H9 (cell line): Measurements from ENCODE around the gene VAV2. TPM values are rescaled to one million over a fixed set of nuclear protein-coding genes. Genes with fewer than 3 reads are reported as not detected.

Source experiments
- DNase-seq: peaks from one replicate; pipeline ENCODE4 v3.0.0-alpha.2; 2017
- H2AFZ ChIP-seq: one replicate; pipeline ENCODE4 v1.6.1; 2013; ENCODE audit warnings: mild to moderate bottlenecking, low read length, control low read depth, moderate library complexity
- H2AK5ac ChIP-seq: 2 replicates; pipeline ENCODE4 v1.6.1; 2013; ENCODE audit warnings: low read length, control low read depth, mixed read lengths; ENCODE audit not compliant: insufficient read length
- H2BK120ac ChIP-seq: one replicate; pipeline ENCODE4 v1.6.1; 2013; ENCODE audit warnings: low read depth, mild to moderate bottlenecking, low read length, control low read depth, inconsistent platforms; ENCODE audit not compliant: poor library complexity, severe bottlenecking
- H2BK12ac ChIP-seq: 2 replicates; pipeline ENCODE4 v1.6.1; 2013; ENCODE audit warnings: low read length, control low read depth, mixed read lengths, low read depth; ENCODE audit not compliant: insufficient read length
- H2BK15ac ChIP-seq: 2 replicates; pipeline ENCODE4 v1.6.1; 2013; ENCODE audit warnings: low read depth, low read length, control low read depth
- H2BK20ac ChIP-seq: one replicate; pipeline ENCODE4 v1.6.1; 2013; ENCODE audit warnings: low read depth, mild to moderate bottlenecking, low read length, control low read depth, inconsistent platforms; ENCODE audit not compliant: poor library complexity, severe bottlenecking
- H2BK5ac ChIP-seq: 2 replicates; pipeline ENCODE4 v1.6.1; 2013; ENCODE audit warnings: low read length, control low read depth, mixed read lengths; ENCODE audit not compliant: insufficient read length
- H3K14ac ChIP-seq: 2 replicates; pipeline ENCODE4 v1.6.1; 2013; ENCODE audit warnings: low read length, control low read depth; ENCODE audit not compliant: insufficient read depth
- H3K18ac ChIP-seq: 2 replicates; pipeline ENCODE4 v1.6.1; 2013; ENCODE audit warnings: low read depth, mild to moderate bottlenecking, mixed read lengths, low read length, control low read depth; ENCODE audit not compliant: insufficient read length
- H3K23ac ChIP-seq: 2 replicates; pipeline ENCODE4 v1.6.1; 2013; ENCODE audit warnings: low read length, control low read depth, mixed read lengths, low read depth; ENCODE audit not compliant: insufficient read length
- H3K23me2 ChIP-seq: 2 replicates; pipeline ENCODE4 v1.6.1; 2013; ENCODE audit warnings: low read depth, mild to moderate bottlenecking, mixed read lengths, low read length, control low read depth; ENCODE audit not compliant: insufficient read length, poor library complexity, severe bottlenecking
- H3K27ac ChIP-seq: 2 replicates; pipeline ENCODE4 v1.5.1; 2013; ENCODE audit warnings: low read length, control low read depth, mixed read lengths, low read depth; ENCODE audit not compliant: insufficient read length
- H3K27me3 ChIP-seq: 2 replicates; pipeline ENCODE4 v1.6.1; 2013; ENCODE audit warnings: low read length, control low read depth, inconsistent platforms; ENCODE audit not compliant: insufficient read depth
- H3K4ac ChIP-seq: 2 replicates; pipeline ENCODE4 v1.6.1; 2013; ENCODE audit warnings: low read depth, mild to moderate bottlenecking, control low read depth, inconsistent platforms, low read length, moderate library complexity
- H3K4me1 ChIP-seq: 2 replicates; pipeline ENCODE4 v1.6.1; 2013; ENCODE audit warnings: low read length, control low read depth, inconsistent platforms; ENCODE audit not compliant: insufficient read depth
- H3K4me2 ChIP-seq: 2 replicates; pipeline ENCODE4 v1.6.1; 2013; ENCODE audit warnings: low read length, control low read depth, mixed read lengths; ENCODE audit not compliant: insufficient read length, insufficient read depth
- H3K56ac ChIP-seq: 2 replicates; pipeline ENCODE4 v1.6.1; 2013; ENCODE audit warnings: low read depth, mild to moderate bottlenecking, mixed read lengths, low read length, control low read depth; ENCODE audit not compliant: insufficient read length
- H3K79me1 ChIP-seq: 2 replicates; pipeline ENCODE4 v1.6.1; 2013; ENCODE audit warnings: low read depth, mild to moderate bottlenecking, moderate library complexity, low read length, control low read depth, inconsistent platforms; ENCODE audit not compliant: insufficient read depth, poor library complexity, severe bottlenecking
- H3K79me2 ChIP-seq: 2 replicates; pipeline ENCODE4 v1.6.1; 2013; ENCODE audit warnings: low read length, control low read depth, inconsistent platforms; ENCODE audit not compliant: insufficient read depth
- H3K9ac ChIP-seq: 2 replicates; pipeline ENCODE4 v1.6.1; 2013; ENCODE audit warnings: low read length, control low read depth, mixed read lengths; ENCODE audit not compliant: insufficient read length; ENCODE audit errors: extremely low read depth
- H3K9me3 ChIP-seq: one replicate; pipeline ENCODE4 v1.6.1; 2013; ENCODE audit warnings: low read depth, low read length, inconsistent platforms; ENCODE audit not compliant: control insufficient read depth
- H3T11ph ChIP-seq: one replicate; pipeline ENCODE4 v1.6.1; 2013; ENCODE audit warnings: mild to moderate bottlenecking, low read length, control low read depth, inconsistent platforms
- H4K20me1 ChIP-seq: one replicate; pipeline ENCODE4 v1.6.1; 2013; ENCODE audit not compliant: control insufficient read depth, insufficient read length, insufficient read depth
- H4K5ac ChIP-seq: 2 replicates; pipeline ENCODE4 v1.6.1; 2013; ENCODE audit warnings: low read depth, mild to moderate bottlenecking, mixed read lengths, low read length, control low read depth; ENCODE audit not compliant: insufficient read length
- H4K8ac ChIP-seq: replicated peaks from 2 replicates; pipeline ENCODE4 v1.6.1; 2013; ENCODE audit warnings: low read length, control low read depth, mixed read lengths, low read depth; ENCODE audit not compliant: insufficient read length
- H4K91ac ChIP-seq: 2 replicates; pipeline ENCODE4 v1.6.1; 2013; ENCODE audit warnings: low read depth, mild to moderate bottlenecking, moderate library complexity, mixed read lengths, low read length, control low read depth; ENCODE audit not compliant: insufficient read length
- H3K27ac Mint-ChIP-seq, 3 experiments: 2 replicates in 2 of 3; 3 replicates in 1 of 3; pipeline ENCODE4 v1.8.0; 2020 to 2021; ENCODE audit warnings: mixed read lengths in 3 of 3, mild to moderate bottlenecking in 1 of 3, moderate library complexity in 1 of 3
- H3K27me3 Mint-ChIP-seq: 2 replicates; pipeline ENCODE4 v1.8.0; 2021; ENCODE audit warnings: low read depth, mild to moderate bottlenecking, moderate library complexity, mixed read lengths
- H3K36me3 Mint-ChIP-seq, 3 experiments: 2 replicates in 2 of 3; 3 replicates in 1 of 3; pipeline ENCODE4 v1.8.0; 2020 to 2021; ENCODE audit warnings: low read depth in 3 of 3, mixed read lengths in 3 of 3; ENCODE audit not compliant: insufficient read depth in 1 of 3
- H3K4me1 Mint-ChIP-seq, 2 experiments: 2 replicates each; pipeline ENCODE4 v1.8.0; 2020; ENCODE audit warnings: mixed read lengths in 2 of 2
- H3K4me3 Mint-ChIP-seq, 2 experiments: 2 replicates in 1 of 2; 3 replicates in 1 of 2; pipeline ENCODE4 v1.8.0; 2020 to 2021; ENCODE audit warnings: mild to moderate bottlenecking in 2 of 2, mixed read lengths in 2 of 2, moderate library complexity in 1 of 2
- H3K9me3 Mint-ChIP-seq, 2 experiments: 2 replicates in 1 of 2; 3 replicates in 1 of 2; pipeline ENCODE4 v1.8.0; 2020; ENCODE audit warnings: mild to moderate bottlenecking in 2 of 2, mixed read lengths in 2 of 2, moderate library complexity in 1 of 2
- CTCF ChIP-seq: fragments of 200-600 bp; sonication (generic); conservative IDR thresholded peaks from 3 replicates; pipeline ENCODE4 v1.8.0; 2021; ENCODE audit warnings: antibody characterized with exemption, mild to moderate bottlenecking
- WGBS: extraction: QIAGEN DNeasy Blood & Tissue Kit; methylation state at CpG from one replicate; pipeline ENCODE4 v1.1.7; 2013; ENCODE audit warnings: missing lambda C conversion rate, low lambda C conversion rate, mixed read lengths; ENCODE audit not compliant: insufficient read length; ENCODE audit errors: extremely low coverage; 5-methylcytosine and 5-hydroxymethylcytosine counted together
- total RNA-seq: library from RNA; stranded (reverse); gene quantifications from 2 replicates; pipeline ENCODE4 v1.2.1, GENCODE V29; 2021

VAV2 gene
- total RNA-seq, 1 experiment from 2014 or later, result 58.7 TPM

GRCh38 chr9:133844881-133845410, 147.2 kb downstream of the VAV2 start:
- peaks cover 27 to 29% of the 10 kb centered on the region in 2 experiments for H3K4me1 Mint-ChIP-seq
- no peaks in the 10 kb centered on the region; the same call in 1 of the 2 replicates for H3K27me3 Mint-ChIP-seq
- no peak overlapping the region for H2AK5ac ChIP-seq
- no peak overlapping the region for H2BK20ac ChIP-seq
- H3K23ac ChIP-seq, result no peak overlapping the region
- H3K9ac ChIP-seq, result no peak overlapping the region
- no peak for DNase-seq
- no peak overlapping the region for H3K27ac ChIP-seq
- H3K4me3 Mint-ChIP-seq, result no peak overlapping the region
- no peaks in the 10 kb centered on the region for H3K27me3 ChIP-seq
- H4K91ac ChIP-seq, result no peak overlapping the region
- H3K9me3 ChIP-seq, result no peaks in the 10 kb centered on the region
- H4K8ac ChIP-seq, result no peak overlapping the region
- no peak overlapping the region for H2AFZ ChIP-seq
- H3K4me2 ChIP-seq, result no peak overlapping the region
- no CpG with 5 or more reads among the region's 23 CpGs for WGBS
- no peak overlapping the region for H2BK120ac ChIP-seq
- no peaks in the 10 kb centered on the region for H4K20me1 ChIP-seq
- no peak for TF ChIP-seq CTCF
- H3K23me2 ChIP-seq, result no peaks in the 10 kb centered on the region
- H3K56ac ChIP-seq, result no peak overlapping the region
- no peak overlapping the region for H2BK12ac ChIP-seq
- H2BK5ac ChIP-seq, result no peak overlapping the region
- H3T11ph ChIP-seq, result no peak overlapping the region
- no peaks in the 10 kb centered on the region; the same call in 1 of the 2 replicates for H3K4me1 ChIP-seq
- no peak overlapping the region; the same call in 1 of the 2 replicates for H3K14ac ChIP-seq
- no peak overlapping the region for H3K4ac ChIP-seq
- H3K27ac Mint-ChIP-seq, result peak overlapping the region in 1 of 3 experiments; percentile 55; a peak in 2 of 7 replicates
- no peaks in the 10 kb centered on the region for H3K79me2 ChIP-seq
- no peak overlapping the region for H2BK15ac ChIP-seq
- no peaks in the 10 kb centered on the region for H3K9me3 Mint-ChIP-seq
- peaks cover 3% of the 10 kb centered on the region for H3K79me1 ChIP-seq
- no peak overlapping the region for H4K5ac ChIP-seq
- peaks cover 0 to 8% (median 2%) of the 10 kb centered on the region in 3 experiments; a peak in 3 of 7 replicates for H3K36me3 Mint-ChIP-seq
- no peak overlapping the region for H3K18ac ChIP-seq
